Gastrocnemius medialis (tissue), 4 donors: ENCODE measurements around the gene SORBS2. TPM values are rescaled to one million over a fixed set of nuclear protein-coding genes. Genes with fewer than 3 reads are reported as not detected.
A peak's percentile ranks its signal among the peaks of the same experiment; 100 is the strongest.

Source experiments
- ATAC-seq, 2 donors: fragments of 150-250 bp; one replicate each; pipeline ENCODE4 v1.9.1; 2016
- DNase-seq, 2 donors: peaks; one replicate each; pipeline ENCODE4 v3.0.0-alpha.2; 2019
- H3K27ac ChIP-seq, 4 donors: fragments of 200-600 bp; sonication (generic); 1 replicate in 1 of 4; 2 replicates in 3 of 4; pipeline ENCODE4 v1.5.1; 2016 to 2018; ENCODE audit warnings: mild to moderate bottlenecking in 2 of 4, moderate library complexity in 1 of 4
- H3K27me3 ChIP-seq, 3 donors: fragments of 200-600 bp; sonication (generic) in 2 of 3; 1 replicate in 1 of 3; 2 replicates in 2 of 3; pipeline versions ENCODE4 v1.5.1 to v1.6.0; 2016 to 2019; ENCODE audit warnings: mild to moderate bottlenecking in 1 of 3, moderate library complexity in 1 of 3
- H3K36me3 ChIP-seq, 2 donors: fragments of 200-600 bp; sonication (generic) in 1 of 2; one replicate each; pipeline ENCODE4 v1.5.1; 2017 to 2018
- H3K4me1 ChIP-seq, 2 donors: fragments of 200-600 bp; sonication (generic) in 1 of 2; one replicate each; pipeline ENCODE4 v1.5.1; 2016 to 2017; ENCODE audit warnings: mild to moderate bottlenecking in 2 of 2
- H3K4me3 ChIP-seq, 4 donors: fragments of 200-600 bp; sonication (generic) in 3 of 4; 1 replicate in 1 of 4; 2 replicates in 3 of 4; pipeline ENCODE4 v1.5.1; 2016 to 2019; ENCODE audit warnings: mild to moderate bottlenecking in 2 of 4
- H3K9me3 ChIP-seq, 3 donors: fragments of 200-600 bp; sonication (generic) in 2 of 3; 1 replicate in 1 of 3; 2 replicates in 2 of 3; pipeline ENCODE4 v1.5.1; 2016 to 2019
- POLR2A ChIP-seq, 2 donors: fragments of 450-650 bp; IDR thresholded peaks; one replicate each; pipeline ENCODE4 v1.6.1; 2017; ENCODE audit warnings: antibody characterized with exemption in 2 of 2, mild to moderate bottlenecking in 2 of 2, moderate library complexity in 2 of 2
- in situ Hi-C, 4 donors: fragments of 200-750 bp; cut with MboI; loops; one replicate each; pipeline versions ENCODE4 v1.15.0 to v1.8.0; 2017; ENCODE audit warnings: low sequenced_read_pairs in 4 of 4
- intact Hi-C: fragments of 100-400 bp; cut with DNase I; formaldehyde crosslinking; loops from one replicate; pipeline ENCODE4 v1.15.1; 2023; ENCODE audit warnings: low total_unique reads
- total RNA-seq, 4 donors: library from RNA; depleted of rRNA; stranded (reverse); fragments of >200 nt; gene quantifications; one replicate each; pipeline versions ENCODE4 v1.1.0 to v1.2.3, GENCODE V29; 2016
- TF ChIP-seq, protein P1 (sequence below), 5 experiments: fragments of 450-650 bp in 3 of 5; fragments of 200-600 bp in 2 of 5; sonication (generic) in 2 of 5; IDR thresholded peaks in 4 of 5; conservative IDR thresholded peaks in 1 of 5; 1 replicate in 4 of 5; 2 replicates in 1 of 5; pipeline ENCODE4 v1.5.1; 2016 to 2019; ENCODE audit warnings: antibody characterized with exemption in 5 of 5, mild to moderate bottlenecking in 3 of 5, moderate library complexity in 3 of 5

Gene SORBS2
- total RNA-seq, 4 donors from 2014 or later: 15.3 to 64.5 (median 17.4) TPM

DNA sequence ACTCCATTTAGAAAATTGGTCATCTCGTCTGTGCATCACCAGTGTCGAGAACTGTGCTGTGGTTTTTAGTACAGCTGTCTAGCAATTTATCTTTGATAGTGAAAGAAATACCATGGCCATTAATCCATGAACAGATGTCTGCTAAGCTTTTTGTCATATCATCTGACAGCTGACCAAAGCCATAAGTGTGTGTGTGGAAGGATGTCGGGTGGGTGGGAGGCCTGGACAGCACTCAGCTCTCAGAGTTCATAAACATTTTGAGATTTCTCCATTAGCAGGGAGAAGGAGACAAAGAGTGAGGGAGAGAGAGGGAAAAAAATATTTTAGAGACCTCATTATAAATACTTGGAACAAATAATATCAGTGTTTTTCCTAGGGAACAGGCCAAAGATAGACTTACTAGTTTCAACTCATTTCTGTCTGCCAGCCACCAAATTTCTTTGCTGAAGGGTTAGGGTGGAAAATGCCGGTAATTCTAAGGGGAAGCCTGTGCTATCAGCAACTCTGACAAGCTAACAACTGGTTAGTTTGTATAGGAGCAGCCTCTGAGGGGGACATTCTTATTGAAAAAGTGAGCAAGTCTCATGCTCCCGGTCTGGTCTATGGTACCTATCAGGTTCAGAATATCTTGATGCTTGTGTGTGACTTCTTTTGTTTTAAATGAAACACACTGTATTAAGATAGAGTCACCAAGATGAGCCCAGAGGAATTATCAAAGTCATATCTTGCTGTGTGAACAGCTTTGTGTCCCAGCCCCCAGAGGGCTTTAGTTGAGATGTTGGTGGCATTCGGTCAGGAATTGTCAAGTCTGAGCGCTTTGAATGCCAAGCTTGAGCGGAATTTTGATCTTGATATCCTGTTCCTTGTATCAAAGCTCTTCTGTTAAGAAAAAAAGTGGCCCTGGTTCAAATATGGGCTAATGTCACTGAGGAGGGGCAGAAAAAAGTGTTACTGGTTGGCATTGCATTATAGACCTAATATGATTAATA is 234.7 kb downstream of the SORBS2 start:
- H3K27me3 ChIP-seq: no peaks in the 10 kb centered on the region
- H3K36me3 ChIP-seq: no peaks in the 10 kb centered on the region
- H3K27ac ChIP-seq: peak overlapping the region; percentile 91 to 93 (median 92)
- no peaks in the 10 kb centered on the region for H3K9me3 ChIP-seq
- ATAC-seq (peak; percentile 55), DNase-seq (no peak)
- TF ChIP-seq, protein P1, sequence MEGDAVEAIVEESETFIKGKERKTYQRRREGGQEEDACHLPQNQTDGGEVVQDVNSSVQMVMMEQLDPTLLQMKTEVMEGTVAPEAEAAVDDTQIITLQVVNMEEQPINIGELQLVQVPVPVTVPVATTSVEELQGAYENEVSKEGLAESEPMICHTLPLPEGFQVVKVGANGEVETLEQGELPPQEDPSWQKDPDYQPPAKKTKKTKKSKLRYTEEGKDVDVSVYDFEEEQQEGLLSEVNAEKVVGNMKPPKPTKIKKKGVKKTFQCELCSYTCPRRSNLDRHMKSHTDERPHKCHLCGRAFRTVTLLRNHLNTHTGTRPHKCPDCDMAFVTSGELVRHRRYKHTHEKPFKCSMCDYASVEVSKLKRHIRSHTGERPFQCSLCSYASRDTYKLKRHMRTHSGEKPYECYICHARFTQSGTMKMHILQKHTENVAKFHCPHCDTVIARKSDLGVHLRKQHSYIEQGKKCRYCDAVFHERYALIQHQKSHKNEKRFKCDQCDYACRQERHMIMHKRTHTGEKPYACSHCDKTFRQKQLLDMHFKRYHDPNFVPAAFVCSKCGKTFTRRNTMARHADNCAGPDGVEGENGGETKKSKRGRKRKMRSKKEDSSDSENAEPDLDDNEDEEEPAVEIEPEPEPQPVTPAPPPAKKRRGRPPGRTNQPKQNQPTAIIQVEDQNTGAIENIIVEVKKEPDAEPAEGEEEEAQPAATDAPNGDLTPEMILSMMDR (IDR thresholded peaks at IDR 0.05 in 4 of 5, conservative IDR thresholded peaks at IDR 0.05 in 1 of 5): no peak
- peak; percentile 33 to 82 for TF ChIP-seq POLR2A (IDR thresholded peaks at IDR 0.05)
- H3K4me1 ChIP-seq: peaks cover 39 to 60% of the 10 kb centered on the region in 2 donors
- H3K4me3 ChIP-seq: peak overlapping the region; percentile 29 to 50 (median 32)
- intact Hi-C loops (loop anchor here (2.0 to 10.0 kb wide), 3 partner anchors 44 to 762 kb away; no protein-coding TSS in a partner anchor), in situ Hi-C loops (loop anchor here in 1 of 4 donors (25.0 kb wide), 1 partner anchor 765 kb away; no protein-coding TSS in a partner anchor)

DNA sequence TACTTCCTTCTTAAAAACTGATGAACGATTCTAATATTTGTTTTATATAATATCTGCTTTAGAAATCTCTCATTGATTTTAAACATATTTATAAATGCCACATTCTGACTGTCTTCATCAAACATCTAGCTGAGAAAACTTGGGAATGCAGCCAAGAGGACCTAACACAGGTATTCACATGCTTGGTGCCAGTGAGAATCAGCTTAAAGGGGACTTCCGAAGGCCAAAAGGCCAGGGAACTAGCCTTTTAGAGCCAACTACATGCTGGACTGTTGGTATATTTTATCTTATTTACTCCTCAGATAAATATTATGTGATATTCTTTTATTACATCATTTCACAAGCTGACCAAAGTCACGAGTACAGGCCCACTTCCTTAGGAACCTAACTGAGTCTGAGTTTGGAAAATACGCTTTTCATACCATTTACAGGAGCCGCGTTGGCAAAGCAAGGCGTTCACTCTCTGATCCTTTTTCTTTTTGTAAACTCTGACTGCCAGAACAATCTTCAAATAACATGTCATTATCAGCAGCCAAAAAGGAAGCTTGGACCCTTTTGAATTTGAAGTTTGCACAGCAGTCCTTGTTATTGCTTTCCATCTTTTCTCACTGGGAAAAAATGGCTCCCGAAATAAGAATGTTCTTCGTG is 235.6 kb downstream of the SORBS2 start:
- TF ChIP-seq, protein P1 (IDR thresholded peaks at IDR 0.05 in 4 of 5, conservative IDR thresholded peaks at IDR 0.05 in 1 of 5): no peak
- no peak for TF ChIP-seq POLR2A (IDR thresholded peaks at IDR 0.05)
- Histone ChIP-seq H3K9me3 (no peaks in the 10 kb centered on the region), H3K4me1 (peaks cover 41 to 57% of the 10 kb centered on the region in 2 donors), H3K27me3 (no peaks in the 10 kb centered on the region), H3K36me3 (no peaks in the 10 kb centered on the region), H3K4me3 (peak overlapping the region; percentile 29 to 50 (median 32)), H3K27ac (peak overlapping the region; percentile 91 to 93 (median 92))
- no peak for DNase-seq
- in situ Hi-C loops (loop anchor here in 1 of 4 donors (25.0 kb wide), 1 partner anchor 764 kb away; no protein-coding TSS in a partner anchor), intact Hi-C loops (loop anchor here (2.0 to 10.0 kb wide), 3 partner anchors 44 to 762 kb away; no protein-coding TSS in a partner anchor)
- ATAC-seq: no peak

- Histone ChIP-seq H3K36me3 (no peaks in the 10 kb centered on the region), H3K27ac (peak overlapping the region; percentile 91 to 93 (median 92)), H3K4me3 (peak overlapping the region in 2 of 4 donors; percentile 9 to 16), H3K4me1 (peaks cover 64 to 75% of the 10 kb centered on the region in 2 donors), H3K9me3 (no peaks in the 10 kb centered on the region), H3K27me3 (no peaks in the 10 kb centered on the region)
- TF ChIP-seq POLR2A (IDR thresholded peaks at IDR 0.05): peak; percentile 59 to 86
- TF ChIP-seq, protein P1 (IDR thresholded peaks at IDR 0.05 in 4 of 5, conservative IDR thresholded peaks at IDR 0.05 in 1 of 5): no peak
- ATAC-seq (peak; percentile 76 to 82), DNase-seq (peak; percentile 82 to 90)
- intact Hi-C loops: loop anchor here (10.0 kb wide), 1 partner anchor 759 kb away; no protein-coding TSS in a partner anchor
- in situ Hi-C loops: no loop called here
Measured at GRCh38 chr4:185573651-185574199, 238.3 kb downstream of the SORBS2 start.

- peak overlapping the region; percentile 87 to 93 (median 92) for H3K27ac ChIP-seq
- in situ Hi-C loops: no loop called here
- no peak for ATAC-seq
- H3K4me1 ChIP-seq: peaks cover 77 to 78% of the 10 kb centered on the region in 2 donors
- intact Hi-C loops: loop anchor here (10.0 kb wide), 1 partner anchor 756 kb away; no protein-coding TSS in a partner anchor
- no peak for TF ChIP-seq POLR2A (IDR thresholded peaks at IDR 0.05)
- TF ChIP-seq, protein P1 (IDR thresholded peaks at IDR 0.05 in 4 of 5, conservative IDR thresholded peaks at IDR 0.05 in 1 of 5): no peak
- DNase-seq: no peak
- no peaks in the 10 kb centered on the region for H3K36me3 ChIP-seq
- H3K9me3 ChIP-seq: no peaks in the 10 kb centered on the region
- H3K4me3 ChIP-seq: no peak overlapping the region
- H3K27me3 ChIP-seq: no peaks in the 10 kb centered on the region
Measured at GRCh38 chr4:185570727-185571126, 241.3 kb downstream of the SORBS2 start.
